Suprapubic skin (tissue), 4 donors: ENCODE data around the gene TCAIM. TPM values are rescaled to one million over a fixed set of nuclear protein-coding genes. Genes with fewer than 3 reads are reported as not detected.

Source experiments
- DNase-seq, 2 donors: peaks; one replicate each; pipeline ENCODE4 v3.0.0-alpha.2; 2019; ENCODE audit warnings: low spot score in 2 of 2
- H3K27ac ChIP-seq: fragments of 200-600 bp; sonication (generic); one replicate; pipeline ENCODE4 v1.5.1; 2019
- H3K27me3 ChIP-seq: fragments of 200-600 bp; sonication (generic); one replicate; pipeline ENCODE4 v1.5.1; 2019
- H3K36me3 ChIP-seq: fragments of 200-600 bp; sonication (generic); one replicate; pipeline ENCODE4 v1.5.1; 2019
- H3K4me1 ChIP-seq: fragments of 200-600 bp; sonication (generic); one replicate; pipeline ENCODE4 v1.5.1; 2019
- H3K4me3 ChIP-seq: fragments of 200-600 bp; sonication (generic); one replicate; pipeline ENCODE4 v1.5.1; 2019; ENCODE audit warnings: mild to moderate bottlenecking
- H3K9me3 ChIP-seq: fragments of 200-600 bp; sonication (generic); one replicate; pipeline ENCODE4 v1.5.1; 2019
- EP300 ChIP-seq: sonication (generic); formaldehyde crosslinking; IDR thresholded peaks from one replicate; pipeline ENCODE4 v1.6.1; 2017; ENCODE audit warnings: antibody characterized with exemption
- POLR2A ChIP-seq, 2 donors: fragments of 450-650 bp; IDR thresholded peaks; one replicate each; pipeline ENCODE4 v1.6.1; 2017; ENCODE audit warnings: antibody characterized with exemption in 2 of 2, mild to moderate bottlenecking in 2 of 2, moderate library complexity in 2 of 2
- POLR2AphosphoS5 ChIP-seq, 3 donors: sonication (generic); formaldehyde crosslinking; IDR thresholded peaks; one replicate each; pipeline ENCODE4 v1.6.1; 2017; ENCODE audit warnings: antibody characterized with exemption in 3 of 3
- WGBS: methylation state at CpG from one replicate; pipeline ENCODE4 v1.1.5; 2018; 5-methylcytosine and 5-hydroxymethylcytosine counted together
- total RNA-seq, 4 donors: library from RNA; depleted of rRNA; stranded (reverse); fragments of >200 nt; gene quantifications; one replicate each; pipeline ENCODE4 v1.1.0, GENCODE V29; 2016
- TF ChIP-seq, protein P1 (sequence below), 2 donors: fragments of 200-600 bp in 1 of 2; fragments of 450-650 bp in 1 of 2; sonication (generic) in 1 of 2; IDR thresholded peaks; one replicate each; pipeline ENCODE4 v1.5.1; 2016 to 2019; ENCODE audit warnings: antibody characterized with exemption in 2 of 2, mild to moderate bottlenecking in 1 of 2, moderate library complexity in 1 of 2

The TCAIM gene, protein sequence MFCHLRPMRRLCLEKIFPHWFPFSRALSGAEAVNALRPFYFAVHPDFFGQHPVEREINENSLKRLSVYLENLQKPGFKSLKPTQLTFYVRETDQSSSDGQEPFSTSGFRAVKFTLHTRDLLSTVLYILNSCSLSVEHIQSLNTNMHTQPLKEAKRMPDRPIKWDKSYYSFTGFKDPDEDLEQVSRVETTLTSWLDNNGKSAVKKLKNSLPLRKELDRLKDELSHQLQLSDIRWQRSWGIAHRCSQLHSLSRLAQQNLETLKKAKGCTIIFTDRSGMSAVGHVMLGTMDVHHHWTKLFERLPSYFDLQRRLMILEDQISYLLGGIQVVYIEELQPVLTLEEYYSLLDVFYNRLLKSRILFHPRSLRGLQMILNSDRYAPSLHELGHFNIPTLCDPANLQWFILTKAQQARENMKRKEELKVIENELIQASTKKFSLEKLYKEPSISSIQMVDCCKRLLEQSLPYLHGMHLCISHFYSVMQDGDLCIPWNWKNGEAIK
- 10 to 100 TPM; 23.3 to 26.9 (median 25.4) TPM for total RNA-seq

DNA sequence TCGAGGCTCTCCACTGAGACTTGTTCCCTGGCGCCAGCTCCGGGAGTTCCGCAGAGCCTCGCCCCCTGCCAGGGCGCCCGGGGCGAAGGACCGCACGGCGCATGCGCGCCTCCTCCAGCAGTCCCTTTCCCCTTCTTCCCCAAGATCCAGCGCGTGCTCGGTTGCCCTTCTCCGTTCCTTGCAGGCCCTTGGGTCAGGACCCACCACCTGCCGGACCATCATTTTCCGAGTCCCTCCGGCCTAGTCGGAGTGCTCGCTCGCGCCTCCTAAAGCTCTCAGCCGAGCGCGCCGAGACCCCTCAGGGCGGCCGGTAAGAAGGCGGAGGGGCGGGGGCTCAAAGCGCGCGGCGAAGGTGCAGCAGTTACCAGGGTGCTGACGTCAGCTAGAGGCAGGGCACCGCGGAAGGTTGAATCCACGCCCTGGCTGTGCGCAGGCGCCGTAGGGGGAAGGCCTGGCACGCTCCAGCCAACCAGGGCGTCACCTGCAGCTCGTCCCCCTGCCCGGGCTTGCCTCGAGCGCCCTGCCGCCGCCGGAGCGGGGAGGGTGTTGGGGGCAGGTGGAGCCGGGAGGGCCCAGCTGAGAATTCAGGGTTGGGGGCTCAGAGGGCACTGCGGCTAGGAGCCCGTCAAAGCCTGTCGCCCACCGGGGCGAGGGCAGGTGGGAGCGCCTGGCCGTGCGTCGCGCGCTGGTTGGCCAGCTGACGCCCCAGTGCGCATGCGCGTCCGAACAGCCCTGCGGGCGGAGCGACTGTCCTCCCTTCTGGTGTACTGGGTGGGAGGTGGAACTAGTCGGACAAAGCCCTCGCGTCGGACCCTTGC lies at the start of gene TCAIM:
Gene TCAIM (plus strand): TSS at position 757 of the 818 bp plus-strand sequence. CDS start 16,017 bp downstream, outside the sequence.
- H3K27ac ChIP-seq, result peak within 1 kb of the TSS; percentile 88
- peak; percentile 97 to 98 for DNase-seq
- under 1% methylated on average over 26 of the region's 77 CpGs for WGBS
- H3K4me1 ChIP-seq, result peaks cover 24% of the 10 kb centered on the region
- H3K4me3 ChIP-seq, result peak within 1 kb of the TSS; percentile 66
- no peaks in the 10 kb centered on the region for H3K36me3 ChIP-seq
- TF ChIP-seq POLR2AphosphoS5 (IDR thresholded peaks at IDR 0.05) (peak in 2 of 3 donors; percentile 38 to 53), POLR2A (IDR thresholded peaks at IDR 0.05) (peak in 1 of 2 donors; percentile 78)
- TF ChIP-seq, protein P1, sequence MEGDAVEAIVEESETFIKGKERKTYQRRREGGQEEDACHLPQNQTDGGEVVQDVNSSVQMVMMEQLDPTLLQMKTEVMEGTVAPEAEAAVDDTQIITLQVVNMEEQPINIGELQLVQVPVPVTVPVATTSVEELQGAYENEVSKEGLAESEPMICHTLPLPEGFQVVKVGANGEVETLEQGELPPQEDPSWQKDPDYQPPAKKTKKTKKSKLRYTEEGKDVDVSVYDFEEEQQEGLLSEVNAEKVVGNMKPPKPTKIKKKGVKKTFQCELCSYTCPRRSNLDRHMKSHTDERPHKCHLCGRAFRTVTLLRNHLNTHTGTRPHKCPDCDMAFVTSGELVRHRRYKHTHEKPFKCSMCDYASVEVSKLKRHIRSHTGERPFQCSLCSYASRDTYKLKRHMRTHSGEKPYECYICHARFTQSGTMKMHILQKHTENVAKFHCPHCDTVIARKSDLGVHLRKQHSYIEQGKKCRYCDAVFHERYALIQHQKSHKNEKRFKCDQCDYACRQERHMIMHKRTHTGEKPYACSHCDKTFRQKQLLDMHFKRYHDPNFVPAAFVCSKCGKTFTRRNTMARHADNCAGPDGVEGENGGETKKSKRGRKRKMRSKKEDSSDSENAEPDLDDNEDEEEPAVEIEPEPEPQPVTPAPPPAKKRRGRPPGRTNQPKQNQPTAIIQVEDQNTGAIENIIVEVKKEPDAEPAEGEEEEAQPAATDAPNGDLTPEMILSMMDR (IDR thresholded peaks at IDR 0.05), result no peak
- no peaks in the 10 kb centered on the region for H3K9me3 ChIP-seq
- no peaks in the 10 kb centered on the region for H3K27me3 ChIP-seq

DNA sequence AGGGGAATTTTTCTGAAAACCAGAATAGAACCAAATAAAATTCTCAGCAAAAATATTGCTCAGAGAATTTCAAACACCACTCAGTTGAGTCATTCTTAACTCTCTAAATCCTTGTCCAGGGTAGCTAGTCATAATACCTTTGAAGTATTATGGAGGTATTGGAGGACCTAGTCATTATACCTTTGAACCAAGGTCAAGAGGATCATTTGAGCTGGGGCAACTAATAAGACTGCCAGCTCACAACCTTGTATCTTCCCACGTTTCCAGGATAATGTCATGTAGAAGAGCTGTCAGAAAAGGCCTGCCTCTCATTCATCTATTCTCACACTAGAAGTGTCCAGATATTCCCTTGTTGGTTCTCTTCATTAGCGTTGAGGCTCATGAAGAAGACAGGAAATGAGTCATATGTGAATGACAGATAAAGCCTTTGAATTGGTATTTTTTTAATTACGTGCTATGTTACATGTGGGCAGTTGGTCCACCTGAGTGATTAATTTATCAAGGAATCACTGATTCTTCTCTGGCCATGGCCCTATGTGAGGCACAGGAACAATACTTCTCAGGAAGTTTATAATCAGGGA lies 48.6 kb upstream of the TCAIM start:
- no peak overlapping the region for H3K4me3 ChIP-seq
- TF ChIP-seq POLR2AphosphoS5 (IDR thresholded peaks at IDR 0.05) (no peak), POLR2A (IDR thresholded peaks at IDR 0.05) (no peak), EP300 (no peak)
- TF ChIP-seq, protein P1 (IDR thresholded peaks at IDR 0.05), result no peak
- no peaks in the 10 kb centered on the region for H3K4me1 ChIP-seq
- no peaks in the 10 kb centered on the region for H3K9me3 ChIP-seq
- H3K36me3 ChIP-seq, result no peaks in the 10 kb centered on the region
- no peak overlapping the region for H3K27ac ChIP-seq
- DNase-seq, result no peak
- WGBS, result 61% methylated on average over 3 of the region's 3 CpGs
- peaks cover 3% of the 10 kb centered on the region for H3K27me3 ChIP-seq

DNA sequence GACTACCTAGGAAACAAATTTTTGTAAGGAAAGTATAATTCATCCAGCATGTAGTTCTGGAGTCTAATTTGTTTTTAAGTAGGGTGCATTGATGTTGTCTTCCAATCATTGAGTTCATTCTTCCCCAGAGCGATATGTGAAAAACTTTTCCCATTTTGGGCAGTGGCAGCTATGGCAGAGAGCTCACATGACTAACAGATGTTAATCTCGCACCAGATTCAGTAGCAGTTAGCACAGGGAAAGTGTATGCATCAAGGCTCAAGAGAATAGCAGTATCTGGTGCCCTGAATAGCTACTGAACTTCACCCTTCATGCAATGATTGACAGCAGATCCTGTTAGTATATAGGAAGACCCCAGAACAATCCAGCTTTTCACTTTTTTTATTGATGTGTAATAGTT lies 46.3 kb upstream of the TCAIM start:
- H3K4me1 ChIP-seq, result no peaks in the 10 kb centered on the region
- peaks cover 3% of the 10 kb centered on the region for H3K27me3 ChIP-seq
- H3K27ac ChIP-seq, result no peak overlapping the region
- H3K9me3 ChIP-seq, result no peaks in the 10 kb centered on the region
- TF ChIP-seq POLR2A (IDR thresholded peaks at IDR 0.05) (no peak), EP300 (no peak), POLR2AphosphoS5 (IDR thresholded peaks at IDR 0.05) (no peak)
- TF ChIP-seq, protein P1 (IDR thresholded peaks at IDR 0.05), result no peak
- DNase-seq, result no peak
- WGBS, result 60% methylated on average over 2 of the region's 2 CpGs
- H3K36me3 ChIP-seq, result no peaks in the 10 kb centered on the region
- H3K4me3 ChIP-seq, result no peak overlapping the region

DNA sequence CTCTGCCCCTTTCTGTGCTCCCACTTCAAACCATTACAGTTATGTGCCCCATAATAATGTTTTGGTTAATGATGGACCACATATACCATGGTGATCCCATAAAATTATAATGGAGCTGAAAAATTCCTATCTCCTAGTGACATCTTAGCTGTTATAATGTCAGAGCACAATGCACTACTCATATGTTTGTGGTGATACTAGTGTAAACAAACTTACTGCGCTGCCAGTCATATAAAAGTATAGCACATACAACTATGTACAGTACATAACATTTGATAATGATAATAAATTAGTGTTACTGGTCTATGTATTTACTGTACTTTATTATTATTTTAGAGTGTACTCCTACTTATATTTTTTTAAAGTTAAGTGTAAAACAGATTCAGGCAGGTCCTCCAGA lies 45.6 kb upstream of the TCAIM start:
- TF ChIP-seq POLR2A (IDR thresholded peaks at IDR 0.05) (no peak), POLR2AphosphoS5 (IDR thresholded peaks at IDR 0.05) (no peak), EP300 (no peak)
- TF ChIP-seq, protein P1 (IDR thresholded peaks at IDR 0.05), result no peak
- Histone ChIP-seq H3K36me3 (no peaks in the 10 kb centered on the region), H3K27ac (no peak overlapping the region), H3K4me3 (no peak overlapping the region), H3K4me1 (no peaks in the 10 kb centered on the region), H3K9me3 (no peaks in the 10 kb centered on the region), H3K27me3 (peaks cover 3% of the 10 kb centered on the region)
- DNase-seq, result no peak
- 98% methylated on average over 1 of the region's 1 CpG for WGBS
